ENCODE results near the gene TNPO3. TPM values are rescaled to one million over a fixed set of nuclear protein-coding genes. Genes with fewer than 3 reads are reported as not detected.

Gene TNPO3
- polyA plus RNA-seq, 1 donor from 2014 or later: 47.7 TPM

GRCh38 chr7:128947854-128948253 is 107.1 kb downstream of the TNPO3 start:
- no peak for TF ChIP-seq EP300 (conservative IDR thresholded peaks at IDR 0.05; ENCODE audit: poor library complexity, severe bottlenecking)
- TF ChIP-seq TAF1 (IDR thresholded peaks at IDR 0.05; ENCODE audit: low read depth): no peak
- TF ChIP-seq SMC3 (conservative IDR thresholded peaks at IDR 0.05; ENCODE audit: poor library complexity): no peak
- TF ChIP-seq POLR2AphosphoS5 (IDR thresholded peaks at IDR 0.05): no peak
- no peak for TF ChIP-seq RAD21 (conservative IDR thresholded peaks at IDR 0.05)
- TF ChIP-seq, protein P1, sequence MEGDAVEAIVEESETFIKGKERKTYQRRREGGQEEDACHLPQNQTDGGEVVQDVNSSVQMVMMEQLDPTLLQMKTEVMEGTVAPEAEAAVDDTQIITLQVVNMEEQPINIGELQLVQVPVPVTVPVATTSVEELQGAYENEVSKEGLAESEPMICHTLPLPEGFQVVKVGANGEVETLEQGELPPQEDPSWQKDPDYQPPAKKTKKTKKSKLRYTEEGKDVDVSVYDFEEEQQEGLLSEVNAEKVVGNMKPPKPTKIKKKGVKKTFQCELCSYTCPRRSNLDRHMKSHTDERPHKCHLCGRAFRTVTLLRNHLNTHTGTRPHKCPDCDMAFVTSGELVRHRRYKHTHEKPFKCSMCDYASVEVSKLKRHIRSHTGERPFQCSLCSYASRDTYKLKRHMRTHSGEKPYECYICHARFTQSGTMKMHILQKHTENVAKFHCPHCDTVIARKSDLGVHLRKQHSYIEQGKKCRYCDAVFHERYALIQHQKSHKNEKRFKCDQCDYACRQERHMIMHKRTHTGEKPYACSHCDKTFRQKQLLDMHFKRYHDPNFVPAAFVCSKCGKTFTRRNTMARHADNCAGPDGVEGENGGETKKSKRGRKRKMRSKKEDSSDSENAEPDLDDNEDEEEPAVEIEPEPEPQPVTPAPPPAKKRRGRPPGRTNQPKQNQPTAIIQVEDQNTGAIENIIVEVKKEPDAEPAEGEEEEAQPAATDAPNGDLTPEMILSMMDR (IDR thresholded peaks at IDR 0.05; ENCODE audit: poor library complexity, severe bottlenecking): no peak
- no peak for TF ChIP-seq EZH2 (IDR thresholded peaks at IDR 0.05; ENCODE audit: borderline replicate concordance, insufficient read depth, low read length, poor library complexity, severe bottlenecking)
- no peak for TF ChIP-seq REST (IDR thresholded peaks at IDR 0.05; ENCODE audit: borderline replicate concordance)
- TF ChIP-seq MXI1 (conservative IDR thresholded peaks at IDR 0.05; ENCODE audit: poor library complexity, severe bottlenecking): no peak
- Histone ChIP-seq H3F3A (ENCODE audit: insufficient read depth, low read length, poor library complexity, severe bottlenecking) (no peaks in the 10 kb centered on the region), H3K27ac (ENCODE audit: low read length) (no peak overlapping the region), H3K27me3 (ENCODE audit: insufficient read depth, low read depth, low read length) (no peaks in the 10 kb centered on the region), H3K9me2 (ENCODE audit: insufficient read depth, low read length) (no peaks in the 10 kb centered on the region), H2AFZ (ENCODE audit: low read depth, low read length) (no peak overlapping the region), H4K20me1 (ENCODE audit: insufficient read depth) (no peaks in the 10 kb centered on the region), H3K4me3 (ENCODE audit: low read length) (no peak overlapping the region), H3K9me3 (ENCODE audit: low read length) (no peaks in the 10 kb centered on the region), H3K79me2 (replicated peaks; ENCODE audit: insufficient read depth, low read length) (no peaks in the 10 kb centered on the region), H3K9ac (ENCODE audit: low read length) (no peak overlapping the region), H3K36me3 (ENCODE audit: insufficient read depth, low read length) (peaks cover 3% of the 10 kb centered on the region), H3K4me2 (ENCODE audit: low read length) (no peak overlapping the region)

DNA sequence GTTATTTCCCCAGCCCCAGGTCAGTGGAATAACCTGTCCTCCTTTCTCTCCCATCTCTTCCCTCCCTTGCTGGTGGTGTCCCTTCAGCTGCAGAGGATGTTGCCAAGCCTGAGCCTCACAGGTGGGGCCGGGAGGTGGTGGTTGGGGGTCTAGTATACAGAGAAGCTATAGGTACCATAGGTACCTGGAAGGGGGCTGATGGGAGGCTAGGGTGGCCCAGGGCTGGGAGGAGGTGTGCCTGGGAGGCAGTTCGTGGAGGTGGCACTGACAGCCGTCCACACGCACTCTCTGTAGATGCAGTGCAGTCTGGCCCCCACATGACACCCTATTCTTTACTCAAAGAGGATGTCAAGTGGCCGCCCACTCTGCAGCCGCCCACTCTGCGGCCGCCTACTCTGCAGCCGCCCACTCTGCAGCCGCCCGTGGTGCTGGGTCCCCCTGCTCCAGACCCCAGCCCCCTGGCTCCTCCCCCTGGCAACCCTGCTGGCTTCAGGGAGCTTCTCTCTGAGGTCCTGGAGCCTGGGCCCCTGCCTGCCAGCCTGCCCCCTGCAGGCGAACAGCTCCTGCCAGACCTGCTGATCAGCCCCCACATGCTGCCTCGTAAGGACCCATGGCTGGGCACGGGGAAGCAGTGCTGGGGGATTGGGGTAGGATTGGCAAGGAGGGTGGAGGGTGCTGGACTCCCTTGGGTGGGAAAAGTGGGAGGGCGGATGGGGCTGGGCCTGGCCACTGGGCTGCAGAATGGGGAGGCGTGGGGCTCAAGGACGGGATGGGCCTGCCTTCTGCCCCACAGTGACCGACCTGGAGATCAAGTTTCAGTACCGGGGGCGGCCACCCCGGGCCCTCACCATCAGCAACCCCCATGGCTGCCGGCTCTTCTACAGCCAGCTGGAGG is 107.7 kb downstream of the TNPO3 start:
- Histone ChIP-seq H3K9me3 (ENCODE audit: low read length) (no peaks in the 10 kb centered on the region), H3K27me3 (ENCODE audit: insufficient read depth, low read depth, low read length) (no peaks in the 10 kb centered on the region), H3K4me2 (ENCODE audit: low read length) (no peak overlapping the region), H3K36me3 (ENCODE audit: insufficient read depth, low read length) (no peaks in the 10 kb centered on the region), H3K4me3 (ENCODE audit: low read length) (no peak overlapping the region), H3F3A (ENCODE audit: insufficient read depth, low read length, poor library complexity, severe bottlenecking) (no peaks in the 10 kb centered on the region), H2AFZ (ENCODE audit: low read depth, low read length) (no peak overlapping the region), H4K20me1 (ENCODE audit: insufficient read depth) (no peaks in the 10 kb centered on the region), H3K9me2 (ENCODE audit: insufficient read depth, low read length) (no peaks in the 10 kb centered on the region), H3K27ac (ENCODE audit: low read length) (no peak overlapping the region), H3K79me2 (replicated peaks; ENCODE audit: insufficient read depth, low read length) (no peaks in the 10 kb centered on the region), H3K9ac (ENCODE audit: low read length) (no peak overlapping the region)
- TF ChIP-seq POLR2AphosphoS5 (IDR thresholded peaks at IDR 0.05) (no peak), RAD21 (conservative IDR thresholded peaks at IDR 0.05) (no peak), EP300 (conservative IDR thresholded peaks at IDR 0.05; ENCODE audit: poor library complexity, severe bottlenecking) (no peak), MXI1 (conservative IDR thresholded peaks at IDR 0.05; ENCODE audit: poor library complexity, severe bottlenecking) (no peak), SMC3 (conservative IDR thresholded peaks at IDR 0.05; ENCODE audit: poor library complexity) (no peak), EZH2 (IDR thresholded peaks at IDR 0.05; ENCODE audit: borderline replicate concordance, insufficient read depth, low read length, poor library complexity, severe bottlenecking) (no peak), TAF1 (IDR thresholded peaks at IDR 0.05; ENCODE audit: low read depth) (no peak), REST (IDR thresholded peaks at IDR 0.05; ENCODE audit: borderline replicate concordance) (no peak)
- TF ChIP-seq, protein P1 (IDR thresholded peaks at IDR 0.05; ENCODE audit: poor library complexity, severe bottlenecking): no peak

Data from neural cell (in vitro differentiated cells).